ENCODE data around the gene ILK. TPM values are rescaled to one million over a fixed set of nuclear protein-coding genes. Genes with fewer than 3 reads are reported as not detected.
A peak's percentile ranks its signal among the peaks of the same experiment; 100 is the strongest.

The ILK gene
- total RNA-seq, 4 donors from 2014 or later, result 81.1 to 121 (median 97.3) TPM

GRCh38 chr11:6586434-6587359 lies 16.9 kb upstream of the ILK start:
- H3K4me3 ChIP-seq, result no peak overlapping the region
- peaks cover 0 to 6% (median 0%) of the 10 kb centered on the region in 4 donors for H3K9me3 ChIP-seq
- no peak overlapping the region for H3K27ac ChIP-seq
- no peaks in the 10 kb centered on the region for H3K4me1 ChIP-seq
- no peaks in the 10 kb centered on the region for H3K27me3 ChIP-seq
- no peak for DNase-seq
- no peak for TF ChIP-seq CTCF (IDR thresholded peaks at IDR 0.05)
- peaks cover 0 to 11% (median 0%) of the 10 kb centered on the region in 3 donors for H3K36me3 ChIP-seq

GRCh38 chr11:6587360-6587953 lies 16.1 kb upstream of the ILK start:
- Histone ChIP-seq H3K27me3 (no peaks in the 10 kb centered on the region), H3K4me1 (no peaks in the 10 kb centered on the region), H3K27ac (no peak overlapping the region), H3K9me3 (peaks cover 0 to 6% (median 0%) of the 10 kb centered on the region in 4 donors), H3K36me3 (peaks cover 0 to 18% (median 0%) of the 10 kb centered on the region in 3 donors), H3K4me3 (no peak overlapping the region)
- no peak for DNase-seq
- TF ChIP-seq POLR2A (IDR thresholded peaks at IDR 0.05), result no peak
- TF ChIP-seq CTCF (IDR thresholded peaks at IDR 0.05), result no peak

GRCh38 chr11:6588018-6588417 lies 15.6 kb upstream of the ILK start:
- peaks cover 0 to 22% (median 0%) of the 10 kb centered on the region in 3 donors for H3K36me3 ChIP-seq
- H3K27me3 ChIP-seq, result no peaks in the 10 kb centered on the region
- no peaks in the 10 kb centered on the region for H3K4me1 ChIP-seq
- no peak for DNase-seq
- H3K4me3 ChIP-seq, result no peak overlapping the region
- H3K27ac ChIP-seq, result no peak overlapping the region
- no peak for TF ChIP-seq POLR2A (IDR thresholded peaks at IDR 0.05)
- no peak for TF ChIP-seq CTCF (IDR thresholded peaks at IDR 0.05)
- H3K9me3 ChIP-seq, result peaks cover 0 to 6% (median 0%) of the 10 kb centered on the region in 4 donors

GRCh38 chr11:6594142-6594768 lies 9.3 kb upstream of the ILK start:
- H3K4me3 ChIP-seq, result no peak overlapping the region
- H3K27me3 ChIP-seq, result no peaks in the 10 kb centered on the region
- TF ChIP-seq CTCF (IDR thresholded peaks at IDR 0.05), result no peak
- TF ChIP-seq POLR2A (IDR thresholded peaks at IDR 0.05), result no peak
- H3K4me1 ChIP-seq, result no peaks in the 10 kb centered on the region
- no peaks in the 10 kb centered on the region for H3K9me3 ChIP-seq
- no peak for DNase-seq
- H3K27ac ChIP-seq, result no peak overlapping the region
- peaks cover 0 to 74% (median 0%) of the 10 kb centered on the region in 3 donors for H3K36me3 ChIP-seq

- DNase-seq, result no peak
- H3K36me3 ChIP-seq, result peaks cover 0 to 88% (median 0%) of the 10 kb centered on the region in 3 donors
- TF ChIP-seq CTCF (IDR thresholded peaks at IDR 0.05) (no peak), POLR2A (IDR thresholded peaks at IDR 0.05) (no peak)
- H3K9me3 ChIP-seq, result no peaks in the 10 kb centered on the region
- H3K27ac ChIP-seq, result peak overlapping the region in 1 of 4 donors; percentile 29
- no peak overlapping the region for H3K4me3 ChIP-seq
- H3K4me1 ChIP-seq, result peaks cover 0 to 8% (median 0%) of the 10 kb centered on the region in 4 donors
- H3K27me3 ChIP-seq, result no peaks in the 10 kb centered on the region
Measured at GRCh38 chr11:6596239-6596877, 7.2 kb upstream of the ILK start.

Data from Peyer's patch (tissue), 4 donors.